AG04449 (cell line): Measurements from ENCODE around the gene HES3.

Source experiments
- CTCF ChIA-PET: fragments of 350-600 bp; formaldehyde crosslinking; extraction: SDS; loops from one replicate; lab custom pipeline; 2021; ENCODE audit warnings: antibody characterized with exemption; lab: Yijun Ruan, JAX
- POLR2A ChIA-PET: fragments of 400-600, 350-600 bp; formaldehyde crosslinking; extraction: SDS; loops from one replicate; lab custom pipeline; 2020; ENCODE audit warnings: antibody characterized with exemption, inconsistent platforms; lab: Yijun Ruan, JAX
- DNase-seq: peaks from one replicate; pipeline ENCODE4 v3.0.0-alpha.2; 2010; ENCODE audit warnings: low read depth, low spot score
- H3K4me3 ChIP-seq: 2 replicates; pipeline ENCODE4 v1.5.1; 2011; ENCODE audit warnings: low read depth, mild to moderate bottlenecking, control low read depth, low read length
- TF ChIP-seq, protein P1 (sequence below): IDR thresholded peaks from one replicate; pipeline ENCODE4 v1.5.1; 2011; ENCODE audit warnings: mild to moderate bottlenecking, moderate library complexity, low read length, control low read depth, inconsistent platforms; ENCODE audit not compliant: insufficient read depth; ENCODE audit errors: missing control alignments

The HES3 gene

DNA sequence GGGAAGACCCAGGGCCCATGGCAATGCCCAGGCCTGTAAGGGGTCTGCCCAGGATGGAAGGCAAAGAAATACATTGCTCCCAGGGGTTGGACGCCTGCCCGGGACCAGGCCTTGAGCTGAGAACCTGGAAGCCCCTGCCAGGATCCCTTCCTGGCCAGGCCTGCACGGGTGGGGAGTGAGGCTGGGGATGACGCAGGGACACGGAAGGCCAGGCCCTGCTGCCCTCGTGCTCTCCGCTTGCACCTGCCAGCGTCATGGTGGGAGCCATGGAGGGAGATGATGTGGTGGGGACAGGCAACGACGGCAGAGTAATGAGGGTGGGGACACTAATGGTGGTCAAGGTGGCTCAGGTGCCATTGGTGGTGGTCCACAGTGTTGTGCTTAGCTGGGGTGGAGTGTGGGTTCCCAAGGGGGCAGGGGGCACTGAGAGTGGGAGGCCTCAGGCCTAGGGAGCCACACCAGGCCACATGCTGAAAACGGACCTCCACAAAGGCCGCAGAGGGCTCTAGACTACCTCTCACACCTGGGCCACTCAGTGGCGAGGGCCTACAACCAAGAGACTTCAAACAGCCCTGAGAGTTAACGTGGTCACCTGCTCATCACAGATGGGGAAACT is 4.3 kb downstream of the HES3 start:
- CTCF ChIA-PET = interaction anchor here (0.9 to 12.0 kb wide), 27 partner anchors 8 to 241 kb away, joined by 3 to 537 read pairs (median 11); partner anchors contain the start of genes ACOT7, GPR153 and ICMT
- no peak overlapping the region for H3K4me3 ChIP-seq
- DNase-seq = no peak
- TF ChIP-seq, protein P1, sequence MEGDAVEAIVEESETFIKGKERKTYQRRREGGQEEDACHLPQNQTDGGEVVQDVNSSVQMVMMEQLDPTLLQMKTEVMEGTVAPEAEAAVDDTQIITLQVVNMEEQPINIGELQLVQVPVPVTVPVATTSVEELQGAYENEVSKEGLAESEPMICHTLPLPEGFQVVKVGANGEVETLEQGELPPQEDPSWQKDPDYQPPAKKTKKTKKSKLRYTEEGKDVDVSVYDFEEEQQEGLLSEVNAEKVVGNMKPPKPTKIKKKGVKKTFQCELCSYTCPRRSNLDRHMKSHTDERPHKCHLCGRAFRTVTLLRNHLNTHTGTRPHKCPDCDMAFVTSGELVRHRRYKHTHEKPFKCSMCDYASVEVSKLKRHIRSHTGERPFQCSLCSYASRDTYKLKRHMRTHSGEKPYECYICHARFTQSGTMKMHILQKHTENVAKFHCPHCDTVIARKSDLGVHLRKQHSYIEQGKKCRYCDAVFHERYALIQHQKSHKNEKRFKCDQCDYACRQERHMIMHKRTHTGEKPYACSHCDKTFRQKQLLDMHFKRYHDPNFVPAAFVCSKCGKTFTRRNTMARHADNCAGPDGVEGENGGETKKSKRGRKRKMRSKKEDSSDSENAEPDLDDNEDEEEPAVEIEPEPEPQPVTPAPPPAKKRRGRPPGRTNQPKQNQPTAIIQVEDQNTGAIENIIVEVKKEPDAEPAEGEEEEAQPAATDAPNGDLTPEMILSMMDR = no peak
- POLR2A ChIA-PET = no interaction called here

DNA sequence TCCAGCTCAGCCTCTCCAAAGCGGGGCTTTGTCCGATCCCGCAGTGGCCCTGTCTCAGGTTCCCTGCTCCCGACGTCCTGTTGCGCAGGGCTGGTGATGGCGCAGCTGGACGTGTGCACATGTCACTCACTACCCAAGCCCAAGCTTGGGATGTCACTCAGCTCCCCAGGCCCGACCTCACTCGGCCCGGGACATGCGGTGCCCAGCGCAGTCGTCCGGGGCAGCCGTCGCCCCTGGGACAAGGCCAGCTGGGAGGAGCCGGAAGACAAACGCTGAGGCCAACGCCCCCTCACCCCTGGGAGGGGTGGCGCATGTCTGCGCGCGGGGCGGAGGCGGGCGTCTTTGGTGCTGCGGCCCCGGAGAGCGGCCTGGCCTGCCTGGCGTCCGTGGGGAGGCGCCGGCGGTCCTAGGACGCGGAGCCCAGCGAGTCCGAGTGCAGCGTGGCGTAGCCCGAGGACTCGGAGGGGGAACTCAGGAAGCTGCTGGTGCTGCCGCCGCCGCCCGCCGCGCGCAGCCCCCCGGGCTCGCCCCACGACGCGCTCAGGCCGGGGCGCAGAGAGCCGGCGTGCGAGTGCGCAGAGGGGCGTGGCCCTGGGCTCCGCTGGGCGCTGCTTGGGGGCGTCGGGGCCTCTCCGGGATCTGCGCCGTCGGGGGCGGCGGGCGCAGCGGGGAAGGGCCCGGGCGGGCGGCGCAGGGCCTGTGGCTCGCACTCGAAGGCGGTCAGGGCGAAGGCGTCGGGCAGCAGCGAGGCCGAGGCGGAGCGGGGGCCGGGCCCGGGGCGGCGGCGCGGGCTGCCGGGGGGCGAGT is 5.2 kb downstream of the HES3 start:
- H3K4me3 ChIP-seq = peak overlapping the region; percentile 1; the same call in 1 of the 2 replicates
- TF ChIP-seq, protein P1 = no peak
- ChIA-PET POLR2A (no interaction called here), CTCF (interaction anchor here (1.1 to 12.0 kb wide), 16 partner anchors 8 to 240 kb away, joined by 3 to 537 read pairs (median 36); partner anchors contain the start of genes GPR153 and ICMT)
- DNase-seq = no peak

DNA sequence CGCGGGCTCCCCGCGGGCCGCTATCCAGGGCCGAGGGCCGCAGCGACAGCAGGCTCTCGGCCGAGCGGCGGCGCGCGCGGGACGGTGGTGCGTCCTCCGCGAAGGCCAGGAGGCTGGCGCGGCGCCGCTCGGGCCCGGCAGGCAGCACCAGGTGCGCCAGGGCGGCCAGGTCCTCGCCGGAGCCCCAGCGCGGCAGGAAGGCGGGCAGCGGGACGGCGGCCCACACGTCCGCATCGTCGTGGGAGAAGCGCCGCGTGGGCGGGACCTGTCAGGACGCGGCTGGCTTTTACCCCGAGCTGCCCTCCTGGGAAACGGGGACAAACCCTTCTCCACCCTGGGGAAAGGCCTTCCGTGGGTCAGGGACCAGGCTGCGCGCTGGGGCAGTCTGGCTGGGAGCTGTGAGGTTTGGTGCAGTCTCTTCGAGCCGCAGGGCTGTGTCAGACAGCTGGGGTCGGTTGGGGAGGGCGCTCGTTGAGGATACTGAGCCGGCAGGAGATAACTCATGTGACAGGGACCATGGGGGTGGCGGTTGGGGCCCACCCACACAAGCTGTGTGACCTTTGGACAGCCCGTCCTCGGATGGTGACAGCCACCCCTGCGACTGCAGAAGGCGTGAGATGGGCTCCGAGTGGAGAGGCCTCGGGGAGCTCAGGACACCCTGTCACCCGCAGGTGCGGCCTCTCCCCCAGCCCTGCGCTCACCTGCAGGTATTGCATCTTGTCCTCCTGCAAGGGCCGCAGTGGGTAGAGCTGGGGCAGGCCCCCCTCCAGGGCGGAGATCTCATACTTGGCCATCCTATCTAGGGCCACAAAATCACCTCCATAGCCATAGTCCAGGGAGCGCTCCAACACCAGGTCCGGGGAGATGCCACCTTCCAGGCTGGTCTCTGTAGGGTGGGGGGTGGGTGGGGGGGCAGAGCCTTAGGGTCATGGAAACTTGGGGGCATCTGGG is 6.0 kb downstream of the HES3 start:
- POLR2A ChIA-PET = no interaction called here
- DNase-seq = no peak
- CTCF ChIA-PET = interaction anchor here (1.0 to 12.0 kb wide), 10 partner anchors 8 to 236 kb away, joined by 3 to 537 read pairs (median 6); no protein-coding TSS in a partner anchor

DNA sequence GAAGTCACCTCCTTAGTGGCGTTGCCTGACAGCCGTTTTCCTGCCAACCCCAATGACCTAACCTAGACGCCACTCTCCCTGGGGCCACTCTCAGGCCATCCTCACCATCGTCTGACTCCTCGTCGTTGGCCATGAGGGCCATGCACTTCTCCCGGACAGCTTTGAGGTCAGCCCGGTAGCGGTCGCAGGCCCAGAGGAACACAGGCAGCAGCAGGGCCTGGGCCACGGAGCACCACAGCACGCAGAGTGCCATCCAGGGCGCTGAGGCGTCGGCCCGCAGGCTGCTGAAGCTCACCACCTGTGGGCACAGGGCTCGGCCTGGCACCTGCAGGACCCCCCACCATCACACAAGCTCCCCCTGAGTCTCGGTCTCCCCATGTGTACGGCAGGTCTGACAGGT is 7.3 kb downstream of the HES3 start:
- POLR2A ChIA-PET = no interaction called here
- TF ChIP-seq, protein P1 = no peak
- no peak for DNase-seq
- no peak overlapping the region for H3K4me3 ChIP-seq
- CTCF ChIA-PET = interaction anchor here (1.0 to 12.0 kb wide), 6 partner anchors 12 to 186 kb away, joined by 3 to 537 read pairs (median 4); no protein-coding TSS in a partner anchor

More for the DNA sequence above, 6.0 kb downstream of the HES3 start:
- no peak overlapping the region for H3K4me3 ChIP-seq
- TF ChIP-seq, protein P1 = no peak

DNA sequence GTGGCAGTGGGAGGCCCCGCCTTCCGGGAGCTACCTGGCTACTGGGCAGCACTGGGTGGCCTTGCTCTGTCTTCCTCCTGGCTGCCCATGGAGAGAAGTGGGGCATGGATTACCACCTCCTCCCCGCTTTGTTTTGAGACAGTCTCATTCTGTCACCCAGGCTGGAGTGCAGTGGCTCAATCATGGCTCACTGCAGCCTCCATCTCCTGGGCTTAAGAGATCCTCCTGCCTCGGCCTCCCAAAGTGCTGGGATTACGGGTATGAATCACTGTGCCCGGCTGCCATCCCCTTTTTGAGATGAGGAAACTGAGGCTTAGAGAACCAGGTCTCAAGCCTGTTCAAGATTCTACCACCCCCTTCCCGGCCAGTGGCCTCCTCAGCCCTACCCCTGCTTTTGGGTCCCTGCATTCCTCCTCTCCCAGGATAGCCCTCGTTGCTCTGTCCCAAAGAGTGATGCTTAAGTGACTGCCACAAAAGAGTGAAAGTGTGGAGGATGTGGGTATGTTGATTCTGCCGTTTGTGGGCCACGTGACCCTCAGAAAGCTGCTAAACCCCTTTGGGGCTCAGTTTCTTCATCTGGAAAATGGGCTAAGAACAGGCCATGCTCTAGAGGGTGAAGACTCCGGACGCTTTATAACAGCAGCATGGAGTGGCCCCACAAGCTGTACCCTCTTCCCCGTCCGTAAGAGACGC is 7.8 kb downstream of the HES3 start:
- ChIA-PET CTCF (interaction anchor here (1.1 to 12.0 kb wide), 5 partner anchors 11 to 185 kb away, joined by 3 to 537 read pairs (median 3); no protein-coding TSS in a partner anchor), POLR2A (no interaction called here)
- TF ChIP-seq, protein P1 = no peak

More for the DNA sequence above, 7.8 kb downstream of the HES3 start:
- no peak for DNase-seq
- no peak overlapping the region for H3K4me3 ChIP-seq
